ENCODE measurements around the gene FAIM. TPM values are rescaled to one million over a fixed set of nuclear protein-coding genes. Genes with fewer than 3 reads are reported as not detected.

FAIM gene
- total RNA-seq, 2 donors from 2014 or later: 11.1 to 20.6 TPM

DNA sequence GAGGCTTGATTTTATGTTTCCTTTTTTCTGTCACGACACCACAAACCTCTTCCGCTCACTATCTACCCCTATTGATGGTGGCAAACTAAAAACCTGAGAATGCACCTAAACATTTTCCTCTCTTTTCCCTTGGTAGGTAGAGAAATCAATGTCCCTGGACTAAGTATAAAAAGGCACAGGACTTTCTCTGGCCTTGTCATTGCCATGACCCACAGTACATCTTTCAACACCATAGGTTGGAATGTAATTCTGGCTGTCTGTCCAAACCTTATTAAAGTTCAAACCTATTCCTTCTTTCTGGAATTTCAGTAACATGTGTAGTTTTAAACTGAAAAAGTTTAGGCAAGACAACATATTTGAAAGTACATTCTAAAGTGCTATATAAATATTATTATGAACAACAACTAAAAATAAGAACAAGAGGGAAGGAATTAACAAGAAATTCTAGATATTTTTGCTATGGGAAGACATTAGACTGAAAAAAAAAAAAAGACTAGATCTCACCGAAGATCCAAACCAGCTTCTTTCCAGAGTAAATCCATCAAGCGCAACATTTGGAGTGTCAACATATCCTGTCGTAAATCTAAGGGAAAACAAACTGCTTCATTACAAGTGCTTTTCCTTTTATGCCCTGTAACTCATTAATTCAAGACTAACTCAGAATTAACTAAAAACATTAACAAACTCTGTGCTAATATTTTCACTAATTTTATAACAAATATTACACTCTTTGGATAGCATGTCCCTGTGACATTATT lies 73.1 kb downstream of the FAIM start:
- no peak overlapping the region for H3K27ac ChIP-seq
- TF ChIP-seq, protein P1, sequence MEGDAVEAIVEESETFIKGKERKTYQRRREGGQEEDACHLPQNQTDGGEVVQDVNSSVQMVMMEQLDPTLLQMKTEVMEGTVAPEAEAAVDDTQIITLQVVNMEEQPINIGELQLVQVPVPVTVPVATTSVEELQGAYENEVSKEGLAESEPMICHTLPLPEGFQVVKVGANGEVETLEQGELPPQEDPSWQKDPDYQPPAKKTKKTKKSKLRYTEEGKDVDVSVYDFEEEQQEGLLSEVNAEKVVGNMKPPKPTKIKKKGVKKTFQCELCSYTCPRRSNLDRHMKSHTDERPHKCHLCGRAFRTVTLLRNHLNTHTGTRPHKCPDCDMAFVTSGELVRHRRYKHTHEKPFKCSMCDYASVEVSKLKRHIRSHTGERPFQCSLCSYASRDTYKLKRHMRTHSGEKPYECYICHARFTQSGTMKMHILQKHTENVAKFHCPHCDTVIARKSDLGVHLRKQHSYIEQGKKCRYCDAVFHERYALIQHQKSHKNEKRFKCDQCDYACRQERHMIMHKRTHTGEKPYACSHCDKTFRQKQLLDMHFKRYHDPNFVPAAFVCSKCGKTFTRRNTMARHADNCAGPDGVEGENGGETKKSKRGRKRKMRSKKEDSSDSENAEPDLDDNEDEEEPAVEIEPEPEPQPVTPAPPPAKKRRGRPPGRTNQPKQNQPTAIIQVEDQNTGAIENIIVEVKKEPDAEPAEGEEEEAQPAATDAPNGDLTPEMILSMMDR (IDR thresholded peaks at IDR 0.05): no peak
- no peaks in the 10 kb centered on the region for H3K36me3 ChIP-seq
- ATAC-seq (ENCODE audit: insufficient number of reproducible peaks, low FRiP score, low read depth) (no peak), DNase-seq (ENCODE audit: low spot score) (no peak)
- H3K4me3 ChIP-seq: no peak overlapping the region
- H3K27me3 ChIP-seq (replicated peaks; ENCODE audit: insufficient read depth): no peaks in the 10 kb centered on the region
- no peaks in the 10 kb centered on the region for H3K9me3 ChIP-seq
- H3K4me1 ChIP-seq (ENCODE audit: control insufficient read depth in 1 of 2, low read depth in 2 of 2): no peaks in the 10 kb centered on the region

DNA sequence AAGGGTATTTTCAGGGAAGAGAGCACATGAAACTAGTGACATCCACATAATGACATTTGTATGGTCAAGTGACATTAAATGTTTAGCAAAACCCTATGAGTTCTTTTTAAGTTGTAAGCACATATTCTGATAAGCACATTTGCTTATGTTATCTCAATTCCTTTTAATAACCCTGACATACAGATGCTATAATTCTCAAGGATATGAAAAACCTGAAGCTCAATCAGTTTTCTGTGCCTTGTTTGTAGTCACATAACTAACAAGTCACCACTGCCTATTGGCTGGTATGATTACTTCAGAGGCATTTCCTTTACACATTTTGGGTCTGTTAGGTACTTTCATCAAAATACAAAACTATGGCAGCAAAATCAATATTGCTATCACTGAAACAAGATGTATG lies 74.1 kb downstream of the FAIM start:
- H3K27me3 ChIP-seq (replicated peaks; ENCODE audit: insufficient read depth): no peaks in the 10 kb centered on the region
- H3K4me1 ChIP-seq (ENCODE audit: control insufficient read depth in 1 of 2, low read depth in 2 of 2): no peaks in the 10 kb centered on the region
- no peaks in the 10 kb centered on the region for H3K36me3 ChIP-seq
- ATAC-seq (ENCODE audit: insufficient number of reproducible peaks, low FRiP score, low read depth): no peak
- no peaks in the 10 kb centered on the region for H3K9me3 ChIP-seq
- TF ChIP-seq, protein P1 (IDR thresholded peaks at IDR 0.05): no peak
- DNase-seq (ENCODE audit: low spot score): no peak
- no peak overlapping the region for H3K4me3 ChIP-seq
- no peak overlapping the region for H3K27ac ChIP-seq

Other genes with a start within 250 kb of the FAIM start
- 1 to 10 TPM; 1.9 to 7.1 TPM for gene ESYT3, start 174.2 kb upstream of the FAIM start, total RNA-seq
- 10 to 100 TPM; 18.4 to 38.2 TPM for gene CEP70, start 14.5 kb upstream of the FAIM start, total RNA-seq
- gene PIK3CB, start 226.2 kb downstream of the FAIM start, total RNA-seq: 10 to 100 TPM; 20.6 to 32.0 TPM

Data from thoracic aorta (tissue), 2 donors.